Ishikawa (cell line): ENCODE measurements around the gene HPDL.

Source experiments
- EGR1 ChIP-seq: IDR thresholded peaks from 2 replicates; pipeline ENCODE4 v1.6.1; 2012
- TCF12 ChIP-seq: IDR thresholded peaks from 2 replicates; pipeline ENCODE4 v1.6.1; 2012; ENCODE audit warnings: low read depth
- TEAD4 ChIP-seq: IDR thresholded peaks from 2 replicates; pipeline ENCODE4 v1.6.1; 2012
- ZBTB7A ChIP-seq: IDR thresholded peaks from 2 replicates; pipeline ENCODE4 v1.6.1; 2012; ENCODE audit warnings: low read depth

GRCh38 chr1:45305231-45305630, 21.5 kb upstream of the HPDL start:
- no peak for TF ChIP-seq EGR1
- TF ChIP-seq TCF12 = no peak
- TF ChIP-seq ZBTB7A = no peak
- TF ChIP-seq TEAD4 = no peak
